Upper lobe of right lung (tissue), 1 donor: ENCODE results near the gene CMSS1. TPM values are rescaled to one million over a fixed set of nuclear protein-coding genes. Genes with fewer than 3 reads are reported as not detected.

Experiments used
- ATAC-seq: fragments of 200-7000 bp; cut with Tn5 transposase; one replicate; pipeline ENCODE4 v1.9.1; 2020; ENCODE audit warnings: mild to moderate bottlenecking, moderate library complexity
- DNase-seq: peaks from one replicate; pipeline ENCODE4 v3.0.0-alpha.2; 2020
- H3K27ac ChIP-seq: fragments of 200-600 bp; one replicate; pipeline ENCODE4 v1.8.0; 2022
- H3K27me3 ChIP-seq: fragments of 200-600 bp; one replicate; pipeline ENCODE4 v1.8.0; 2022; ENCODE audit warnings: mild to moderate bottlenecking
- H3K36me3 ChIP-seq: fragments of 200-600 bp; one replicate; pipeline ENCODE4 v1.8.0; 2022
- H3K4me1 ChIP-seq: fragments of 200-600 bp; one replicate; pipeline ENCODE4 v1.8.0; 2022
- H3K4me3 ChIP-seq: fragments of 200-600 bp; one replicate; pipeline ENCODE4 v1.8.0; 2022; ENCODE audit warnings: mild to moderate bottlenecking
- H3K9me3 ChIP-seq: fragments of 200-600 bp; one replicate; pipeline ENCODE4 v1.8.0; 2022
- CTCF ChIP-seq: fragments of 200-600 bp; IDR thresholded peaks from one replicate; pipeline ENCODE4 v1.8.0; 2022; ENCODE audit warnings: antibody characterized with exemption
- intact Hi-C: fragments of 100-400 bp; cut with DNase I; formaldehyde crosslinking; loops from one replicate; pipeline ENCODE4 v1.11.0; 2022
- total RNA-seq: library from RNA; stranded (reverse); fragmentation: NEBNext Ultra II Directional; extraction: Animal tissue kit (Norgen Biotek cat#: 25700); gene quantifications from one replicate; pipeline ENCODE4 v1.2.1, GENCODE V29; 2021
- donor health status: DM: no; HTN: yes; CAD: no; lungs with severe emphysema.

CMSS1 gene
- total RNA-seq, 1 donor from 2014 or later, result 20.6 TPM

GRCh38 chr3:99939876-99940275, 122.2 kb downstream of the CMSS1 start:
- Histone ChIP-seq H3K27ac (no peak overlapping the region), H3K36me3 (no peaks in the 10 kb centered on the region), H3K4me3 (no peak overlapping the region), H3K27me3 (no peaks in the 10 kb centered on the region), H3K4me1 (peaks cover 20% of the 10 kb centered on the region), H3K9me3 (no peaks in the 10 kb centered on the region)
- ATAC-seq (no peak), DNase-seq (no peak)
- intact Hi-C loops, result no loop called here
- no peak for TF ChIP-seq CTCF

GRCh38 chr3:99940350-99940749, 122.7 kb downstream of the CMSS1 start:
- no peak for ATAC-seq
- TF ChIP-seq CTCF, result no peak
- no peaks in the 10 kb centered on the region for H3K27me3 ChIP-seq
- H3K27ac ChIP-seq, result no peak overlapping the region
- no peaks in the 10 kb centered on the region for H3K36me3 ChIP-seq
- DNase-seq, result no peak
- intact Hi-C loops, result no loop called here
- H3K4me1 ChIP-seq, result peaks cover 19% of the 10 kb centered on the region
- no peaks in the 10 kb centered on the region for H3K9me3 ChIP-seq
- no peak overlapping the region for H3K4me3 ChIP-seq

- Histone ChIP-seq H3K9me3 (no peaks in the 10 kb centered on the region), H3K27ac (no peak overlapping the region), H3K27me3 (no peaks in the 10 kb centered on the region), H3K4me3 (no peak overlapping the region), H3K36me3 (no peaks in the 10 kb centered on the region), H3K4me1 (peaks cover 20% of the 10 kb centered on the region)
- intact Hi-C loops, result no loop called here
- TF ChIP-seq CTCF, result no peak
- DNase-seq, result no peak
- ATAC-seq, result no peak
Measured at GRCh38 chr3:99941211-99941610, 123.5 kb downstream of the CMSS1 start.

GRCh38 chr3:99943931-99944761, 126.5 kb downstream of the CMSS1 start:
- H3K4me1 ChIP-seq, result peaks cover 20% of the 10 kb centered on the region
- ATAC-seq, result no peak
- H3K27ac ChIP-seq, result no peak overlapping the region

GRCh38 chr3:99945328-99945995, 127.8 kb downstream of the CMSS1 start:
- H3K4me1 ChIP-seq, result peaks cover 20% of the 10 kb centered on the region
- no peak for DNase-seq

More at GRCh38 chr3:99943931-99944761, 126.5 kb downstream of the CMSS1 start:
- no peak for DNase-seq
- no peak for TF ChIP-seq CTCF
- H3K36me3 ChIP-seq, result no peaks in the 10 kb centered on the region
- intact Hi-C loops, result no loop called here
- no peaks in the 10 kb centered on the region for H3K9me3 ChIP-seq
- no peaks in the 10 kb centered on the region for H3K27me3 ChIP-seq
- no peak overlapping the region for H3K4me3 ChIP-seq

More at GRCh38 chr3:99945328-99945995, 127.8 kb downstream of the CMSS1 start:
- no peaks in the 10 kb centered on the region for H3K27me3 ChIP-seq
- intact Hi-C loops, result no loop called here
- peak; percentile 70 for ATAC-seq
- no peak overlapping the region for H3K27ac ChIP-seq
- no peaks in the 10 kb centered on the region for H3K9me3 ChIP-seq
- H3K36me3 ChIP-seq, result no peaks in the 10 kb centered on the region
- no peak for TF ChIP-seq CTCF
- H3K4me3 ChIP-seq, result no peak overlapping the region
